ENCODE measurements around the gene MEF2D. TPM values are rescaled to one million over a fixed set of nuclear protein-coding genes. Genes with fewer than 3 reads are reported as not detected.

MEF2D gene
- total RNA-seq, 4 donors from 2014 or later = 8.4 to 101 (median 35.1) TPM

- peak overlapping the region; percentile 86 to 100 for H3K27ac ChIP-seq
- no peak overlapping the region for H3K4me3 ChIP-seq
- peak; percentile 90 to 95 for DNase-seq
- H3K36me3 ChIP-seq = no peaks in the 10 kb centered on the region
- intact Hi-C loops (cut with DNase I; ENCODE audit: low total_unique reads) = no loop called here
- TF ChIP-seq POLR2A (IDR thresholded peaks at IDR 0.05) (peak; percentile 17), CTCF (IDR thresholded peaks at IDR 0.05) (no peak)
- no peaks in the 10 kb centered on the region for H3K4me1 ChIP-seq
- no peaks in the 10 kb centered on the region for H3K27me3 ChIP-seq
- H3K9me3 ChIP-seq = no peaks in the 10 kb centered on the region
Measured at GRCh38 chr1:156510709-156511108, 10.1 kb upstream of the MEF2D start.

GRCh38 chr1:156509424-156510034, 9.0 kb upstream of the MEF2D start:
- no peaks in the 10 kb centered on the region for H3K36me3 ChIP-seq
- TF ChIP-seq CTCF (IDR thresholded peaks at IDR 0.05) = no peak
- TF ChIP-seq POLR2A (IDR thresholded peaks at IDR 0.05) = no peak
- no peaks in the 10 kb centered on the region for H3K27me3 ChIP-seq
- no peaks in the 10 kb centered on the region for H3K9me3 ChIP-seq
- DNase-seq = no peak
- intact Hi-C loops (cut with DNase I; ENCODE audit: low total_unique reads) = no loop called here
- peak overlapping the region; percentile 86 to 100 for H3K27ac ChIP-seq
- H3K4me1 ChIP-seq = peaks cover under 1 to 3% of the 10 kb centered on the region in 2 donors
- H3K4me3 ChIP-seq = no peak overlapping the region

GRCh38 chr1:156508955-156509234, 8.3 kb upstream of the MEF2D start:
- Histone ChIP-seq H3K27ac (peak overlapping the region; percentile 86 to 100), H3K9me3 (no peaks in the 10 kb centered on the region), H3K27me3 (no peaks in the 10 kb centered on the region), H3K4me3 (no peak overlapping the region), H3K4me1 (peaks cover 6 to 9% of the 10 kb centered on the region in 2 donors), H3K36me3 (no peaks in the 10 kb centered on the region)
- intact Hi-C loops (cut with DNase I; ENCODE audit: low total_unique reads) = no loop called here
- no peak for DNase-seq
- no peak for TF ChIP-seq CTCF (IDR thresholded peaks at IDR 0.05)
- TF ChIP-seq POLR2A (IDR thresholded peaks at IDR 0.05) = no peak

- Histone ChIP-seq H3K27me3 (no peaks in the 10 kb centered on the region), H3K9me3 (no peaks in the 10 kb centered on the region), H3K36me3 (no peaks in the 10 kb centered on the region), H3K4me1 (peaks cover 10 to 12% of the 10 kb centered on the region in 2 donors), H3K4me3 (peak overlapping the region in 1 of 2 donors; percentile 0), H3K27ac (peak overlapping the region; percentile 86 to 100)
- TF ChIP-seq CTCF (IDR thresholded peaks at IDR 0.05) (no peak), POLR2A (IDR thresholded peaks at IDR 0.05) (peak in 1 of 2 donors; percentile 17)
- DNase-seq = peak; percentile 86
- intact Hi-C loops (cut with DNase I; ENCODE audit: low total_unique reads) = no loop called here
Measured at GRCh38 chr1:156508205-156508954, 7.8 kb upstream of the MEF2D start.

GRCh38 chr1:156506450-156506849, 5.9 kb upstream of the MEF2D start:
- H3K9me3 ChIP-seq = no peaks in the 10 kb centered on the region
- peak overlapping the region; percentile 100 for H3K27ac ChIP-seq
- no peak for DNase-seq
- H3K4me3 ChIP-seq = no peak overlapping the region
- no peak for TF ChIP-seq CTCF (IDR thresholded peaks at IDR 0.05)
- no peak for TF ChIP-seq POLR2A (IDR thresholded peaks at IDR 0.05)
- intact Hi-C loops (cut with DNase I; ENCODE audit: low total_unique reads) = no loop called here
- H3K36me3 ChIP-seq = no peaks in the 10 kb centered on the region
- H3K4me1 ChIP-seq = peaks cover 14 to 18% of the 10 kb centered on the region in 2 donors
- no peaks in the 10 kb centered on the region for H3K27me3 ChIP-seq

All from uterus (tissue), 4 donors.